NCI-H526 treated with DMSO at 0.1 percent for 48 hours (cell line): ENCODE measurements around the gene ARMC5.

ENCODE experiments used
- DNase-seq: peaks from one replicate; lab custom pipeline; 2025; lab: John Stamatoyannopoulos, UW

Gene ARMC5

GRCh38 chr16:31461201-31461920 lies 2.1 kb downstream of the ARMC5 start:
- no peak for DNase-seq

- DNase-seq, result no peak
Observed at GRCh38 chr16:31461921-31462804, 2.9 kb downstream of the ARMC5 start.

DNA sequence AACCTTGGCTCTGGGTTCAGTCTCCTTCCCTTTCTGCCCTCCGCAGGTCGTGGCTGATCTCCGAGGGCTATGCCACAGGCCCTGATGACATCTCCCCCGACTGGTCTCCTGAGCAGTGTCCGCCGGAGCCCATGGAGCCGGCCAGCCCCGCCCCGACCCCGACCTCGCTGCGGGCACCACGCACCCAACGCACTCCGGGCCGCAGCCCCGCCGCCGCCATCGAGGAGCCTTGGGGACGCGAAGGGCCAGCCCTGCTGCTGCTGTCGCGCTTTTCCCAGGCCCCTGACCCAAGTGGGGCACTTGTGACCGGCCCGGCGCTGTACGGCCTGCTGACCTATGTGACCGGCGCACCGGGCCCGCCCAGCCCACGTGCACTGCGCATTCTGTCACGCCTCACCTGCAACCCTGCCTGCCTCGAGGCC lies 5.1 kb downstream of the ARMC5 start:
- no peak for DNase-seq

DNA sequence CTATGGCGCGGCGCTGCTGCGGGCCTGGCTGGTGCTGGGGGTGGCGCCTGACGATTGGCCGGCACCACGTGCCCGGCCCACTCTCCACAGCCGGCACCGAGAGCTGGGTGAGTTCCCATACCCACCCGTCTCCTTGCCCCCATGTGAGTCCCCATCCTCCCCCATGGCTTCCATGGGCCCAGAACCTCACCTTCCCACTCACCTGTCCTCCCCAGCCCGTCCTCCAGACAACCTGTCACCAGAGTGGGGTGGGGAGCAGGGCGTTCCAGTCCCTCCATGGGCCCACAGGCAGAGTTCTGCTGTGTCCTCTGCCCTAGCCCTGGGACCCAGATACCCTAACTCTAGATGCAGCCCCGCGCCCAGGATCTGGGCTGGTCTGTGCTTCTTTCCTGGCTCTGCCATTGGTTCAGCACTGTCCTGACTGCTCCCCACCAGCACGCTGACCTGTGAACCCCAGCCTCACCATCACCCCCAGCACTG lies 5.5 kb downstream of the ARMC5 start:
- DNase-seq, result no peak

- no peak for DNase-seq
Observed at GRCh38 chr16:31465788-31466370, 6.6 kb downstream of the ARMC5 start.

- no peak for DNase-seq
Observed at GRCh38 chr16:31466381-31466841, 7.1 kb downstream of the ARMC5 start.

GRCh38 chr16:31467151-31467773 lies 8.0 kb downstream of the ARMC5 start:
- no peak for DNase-seq

DNA sequence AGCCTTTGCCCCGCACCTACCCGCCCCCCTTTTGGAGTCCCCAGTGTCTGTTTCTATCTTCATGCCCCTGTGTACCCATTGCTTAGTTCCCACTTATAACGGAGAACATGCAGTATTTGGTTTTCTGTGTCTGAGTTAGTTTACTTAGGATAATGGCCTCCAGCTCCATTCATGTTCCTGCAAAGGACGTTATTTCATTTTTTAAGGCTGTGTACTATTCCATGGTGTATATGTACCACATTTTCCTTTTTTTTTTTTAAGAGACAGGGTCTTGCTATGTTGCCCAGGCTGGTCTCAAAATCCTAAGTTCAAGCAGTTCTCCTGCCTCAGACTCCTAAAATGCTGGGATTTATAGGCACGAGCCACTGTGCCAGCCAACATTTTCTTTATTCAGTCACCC lies 8.6 kb downstream of the ARMC5 start:
- no peak for DNase-seq

- no peak for DNase-seq
Observed at GRCh38 chr16:31470615-31471014, 11.3 kb downstream of the ARMC5 start.

DNA sequence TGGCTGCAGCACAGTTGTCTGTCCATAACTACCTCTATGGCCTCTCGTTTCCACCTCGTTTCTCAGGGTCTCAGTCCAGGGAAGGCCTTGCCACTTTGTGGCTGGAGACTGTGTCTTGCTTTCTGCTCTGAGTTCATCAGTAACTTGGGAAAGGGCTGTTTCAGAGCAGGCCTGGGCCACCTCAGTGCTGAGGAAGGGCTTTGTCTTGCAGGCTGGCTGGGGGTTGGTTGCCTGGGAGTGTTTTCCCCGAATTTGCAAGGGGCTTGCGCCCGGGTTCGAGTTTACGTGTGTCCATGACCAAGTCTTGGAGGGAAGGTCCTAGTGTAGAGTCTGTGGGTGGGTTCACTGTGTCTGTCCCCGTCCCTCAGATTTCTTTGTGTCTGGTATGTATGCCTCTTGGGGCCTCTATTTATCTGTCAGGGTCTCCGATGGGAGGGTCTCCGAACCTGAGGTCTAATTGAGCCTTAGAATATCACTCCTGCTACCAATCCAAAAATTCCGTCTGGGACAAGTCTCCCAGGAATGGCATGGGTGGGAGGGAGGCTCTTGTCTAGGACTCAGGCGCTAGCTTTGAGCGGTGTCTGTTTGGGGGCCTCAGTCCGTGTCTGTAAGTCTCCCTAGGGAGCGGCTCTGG lies 12.1 kb downstream of the ARMC5 start:
- no peak for DNase-seq

- DNase-seq, result no peak
Observed at GRCh38 chr16:31471875-31472708, 12.8 kb downstream of the ARMC5 start, which contains the start of gene TGFB1I1. TSS of gene TGFB1I1 (plus strand) at chr16:31472152. CDS start at chr16:31472189, 37 bp downstream.

- no peak for DNase-seq
Observed at GRCh38 chr16:31472709-31473203, 13.5 kb downstream of the ARMC5 start.

- DNase-seq, result no peak
Observed at GRCh38 chr16:31473264-31473984, 14.1 kb downstream of the ARMC5 start.

- DNase-seq, result no peak
Observed at GRCh38 chr16:31474173-31474714, 14.9 kb downstream of the ARMC5 start.

GRCh38 chr16:31474773-31475738 lies 15.8 kb downstream of the ARMC5 start:
- DNase-seq, result no peak

DNA sequence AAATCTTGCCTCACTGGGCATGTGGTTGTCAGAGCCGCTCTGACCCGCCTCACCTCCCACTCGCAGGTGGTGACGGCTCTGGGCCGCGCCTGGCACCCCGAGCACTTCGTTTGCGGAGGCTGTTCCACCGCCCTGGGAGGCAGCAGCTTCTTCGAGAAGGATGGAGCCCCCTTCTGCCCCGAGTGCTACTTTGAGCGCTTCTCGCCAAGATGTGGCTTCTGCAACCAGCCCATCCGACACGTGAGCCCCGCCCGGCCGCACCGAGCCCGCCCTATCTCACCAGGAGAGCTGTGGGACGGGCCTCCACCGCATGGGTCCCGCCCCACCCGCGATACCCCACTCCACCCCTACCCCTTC lies 16.6 kb downstream of the ARMC5 start:
- no peak for DNase-seq

DNA sequence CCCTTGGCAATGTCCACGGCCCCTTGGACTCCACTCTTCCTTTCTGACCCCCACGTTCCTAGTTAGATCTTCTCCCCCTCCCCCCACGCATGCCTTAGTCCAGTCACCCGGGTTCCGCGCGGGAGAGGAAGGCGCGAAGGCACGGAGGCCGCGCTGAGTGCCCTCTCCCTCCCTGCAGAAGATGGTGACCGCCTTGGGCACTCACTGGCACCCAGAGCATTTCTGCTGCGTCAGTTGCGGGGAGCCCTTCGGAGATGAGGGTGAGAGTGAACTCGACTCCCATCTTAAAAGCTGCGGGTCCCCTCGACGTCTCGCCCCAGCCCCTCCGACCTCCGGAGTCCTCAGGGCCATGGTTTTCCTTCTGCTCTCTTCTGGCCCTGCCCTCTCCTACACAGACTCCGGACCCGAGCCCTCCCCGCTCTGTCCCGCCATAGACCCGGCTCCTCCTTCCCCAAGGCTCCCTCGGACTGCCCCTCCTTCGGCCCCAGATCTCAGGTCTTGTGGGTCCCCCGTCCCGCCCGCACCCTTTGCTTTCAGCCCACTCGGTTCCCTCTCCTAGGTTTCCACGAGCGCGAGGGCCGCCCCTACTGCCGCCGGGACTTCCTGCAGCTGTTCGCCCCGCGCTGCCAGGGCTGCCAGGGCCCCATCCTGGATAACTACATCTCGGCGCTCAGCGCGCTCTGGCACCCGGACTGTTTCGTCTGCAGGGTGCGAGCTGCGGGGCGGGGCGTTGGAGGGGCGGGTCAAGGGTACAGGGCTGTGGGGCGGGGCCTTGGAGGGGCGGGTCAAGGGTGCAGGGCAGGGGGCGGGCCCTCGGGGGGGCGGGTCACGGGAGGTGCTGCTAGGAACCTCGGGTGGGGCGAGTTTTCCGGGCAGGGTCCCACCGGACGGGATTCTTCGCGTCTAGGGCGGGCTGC lies 17.3 kb downstream of the ARMC5 start:
- DNase-seq, result peak; percentile 20
